Measurements from ENCODE around the gene PLCH1. TPM values are rescaled to one million over a fixed set of nuclear protein-coding genes. Genes with fewer than 3 reads are reported as not detected.

Gene PLCH1
- polyA plus RNA-seq, 1 experiment: 0.04 TPM

- Histone ChIP-seq H3K27me3 (ENCODE audit: control insufficient read depth, insufficient read depth, low read length) (no peaks in the 10 kb centered on the region), H3K27ac (ENCODE audit: low read depth, low read length) (no peak overlapping the region), H3K4me3 (ENCODE audit: low read depth, low read length) (no peak overlapping the region), H3K9me3 (ENCODE audit: control insufficient read depth, insufficient read depth, low read length) (no peaks in the 10 kb centered on the region)
- TF ChIP-seq CTCF (IDR thresholded peaks at IDR 0.05; ENCODE audit: low read depth, low read length): no peak
- ChIA-PET CTCF (no interaction called here), POLR2A (no interaction called here)
- no peak for DNase-seq (ENCODE audit: low read depth, low spot score)
Measured at GRCh38 chr3:155658671-155659261, 86.1 kb downstream of the PLCH1 start.

GRCh38 chr3:155658006-155658405, 86.9 kb downstream of the PLCH1 start:
- CTCF ChIA-PET: no interaction called here
- Histone ChIP-seq H3K27me3 (ENCODE audit: control insufficient read depth, insufficient read depth, low read length) (no peaks in the 10 kb centered on the region), H3K27ac (ENCODE audit: low read depth, low read length) (no peak overlapping the region), H3K9me3 (ENCODE audit: control insufficient read depth, insufficient read depth, low read length) (no peaks in the 10 kb centered on the region), H3K4me3 (ENCODE audit: low read depth, low read length) (no peak overlapping the region)
- DNase-seq (ENCODE audit: low read depth, low spot score): no peak
- POLR2A ChIA-PET: no interaction called here
- no peak for TF ChIP-seq CTCF (IDR thresholded peaks at IDR 0.05; ENCODE audit: low read depth, low read length)

- no peaks in the 10 kb centered on the region for H3K27me3 ChIP-seq (ENCODE audit: control insufficient read depth, insufficient read depth, low read length)
- no peak overlapping the region for H3K27ac ChIP-seq (ENCODE audit: low read depth, low read length)
- ChIA-PET POLR2A (no interaction called here), CTCF (no interaction called here)
- no peak for TF ChIP-seq CTCF (IDR thresholded peaks at IDR 0.05; ENCODE audit: low read depth, low read length)
- H3K9me3 ChIP-seq (ENCODE audit: control insufficient read depth, insufficient read depth, low read length): no peaks in the 10 kb centered on the region
- no peak overlapping the region for H3K4me3 ChIP-seq (ENCODE audit: low read depth, low read length)
- DNase-seq (ENCODE audit: low read depth, low spot score): no peak
Measured at GRCh38 chr3:155657161-155657560, 87.7 kb downstream of the PLCH1 start.

DNA sequence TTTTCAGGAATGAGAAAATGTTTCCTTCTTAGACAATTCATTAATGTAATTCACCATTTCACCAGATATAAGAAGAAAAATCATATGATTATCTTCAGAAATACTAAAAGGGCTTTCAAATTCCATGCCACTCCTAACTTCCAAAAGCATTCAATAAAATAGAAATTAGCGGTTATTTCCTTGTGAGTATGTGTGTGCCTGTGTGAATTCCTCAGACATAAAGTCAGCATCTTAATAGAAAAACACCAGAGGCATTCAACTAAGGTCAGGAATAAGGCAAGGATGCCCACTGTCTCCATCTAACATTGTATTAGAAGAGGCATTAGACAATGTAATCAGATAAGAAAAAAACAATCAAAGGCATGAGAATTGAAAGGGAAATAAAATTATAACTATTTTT, 88.4 kb downstream of the PLCH1 start:
- Histone ChIP-seq H3K9me3 (ENCODE audit: control insufficient read depth, insufficient read depth, low read length) (no peaks in the 10 kb centered on the region), H3K27ac (ENCODE audit: low read depth, low read length) (no peak overlapping the region), H3K27me3 (ENCODE audit: control insufficient read depth, insufficient read depth, low read length) (no peaks in the 10 kb centered on the region), H3K4me3 (ENCODE audit: low read depth, low read length) (no peak overlapping the region)
- TF ChIP-seq CTCF (IDR thresholded peaks at IDR 0.05; ENCODE audit: low read depth, low read length): no peak
- CTCF ChIA-PET: no interaction called here
- DNase-seq (ENCODE audit: low read depth, low spot score): no peak
- POLR2A ChIA-PET: no interaction called here

GRCh38 chr3:155651489-155652218, 93.2 kb downstream of the PLCH1 start:
- no peak overlapping the region for H3K4me3 ChIP-seq (ENCODE audit: low read depth, low read length)
- ChIA-PET CTCF (no interaction called here), POLR2A (no interaction called here)
- no peaks in the 10 kb centered on the region for H3K27me3 ChIP-seq (ENCODE audit: control insufficient read depth, insufficient read depth, low read length)
- DNase-seq (ENCODE audit: low read depth, low spot score): no peak
- no peak overlapping the region for H3K27ac ChIP-seq (ENCODE audit: low read depth, low read length)
- no peaks in the 10 kb centered on the region for H3K9me3 ChIP-seq (ENCODE audit: control insufficient read depth, insufficient read depth, low read length)
- TF ChIP-seq CTCF (IDR thresholded peaks at IDR 0.05; ENCODE audit: low read depth, low read length): no peak
